GM19035 (cell line): Measurements from ENCODE around the gene ZNF280D.
"Not testable (repeated sequence)": the region's sequence is repeated elsewhere in the genome, so short reads cannot be mapped to it uniquely, and the experiment has no call there.

Experiments
- ATAC-seq: cut with Tn5 transposase; IDR thresholded peaks from one replicate; pipeline ENCODE4 v1.9.1; 2021; ENCODE audit not compliant: unreplicated experiment

Gene ZNF280D

GRCh38 chr15:56718560-56718959 is 14.7 kb downstream of the ZNF280D start:
- ATAC-seq = no peak

- no peak for ATAC-seq
Measured at GRCh38 chr15:56716334-56716733, 17.0 kb downstream of the ZNF280D start.

- ATAC-seq = no peak
Measured at GRCh38 chr15:56715220-56715619, 18.1 kb downstream of the ZNF280D start.

GRCh38 chr15:56709502-56709901 is 23.8 kb downstream of the ZNF280D start:
- ATAC-seq = not testable (repeated sequence)

- no peak for ATAC-seq
Measured at GRCh38 chr15:56699743-56700142, 33.6 kb downstream of the ZNF280D start.

GRCh38 chr15:56698270-56698669 is 35.0 kb downstream of the ZNF280D start:
- ATAC-seq = no peak

- no peak for ATAC-seq
Measured at GRCh38 chr15:56693761-56694160, 39.5 kb downstream of the ZNF280D start.

- ATAC-seq = no peak
Measured at GRCh38 chr15:56690733-56691132, 42.6 kb downstream of the ZNF280D start.

GRCh38 chr15:56683908-56684307 is 49.4 kb downstream of the ZNF280D start:
- ATAC-seq = no peak

- ATAC-seq = no peak
Measured at GRCh38 chr15:56681113-56681512, 52.2 kb downstream of the ZNF280D start.

GRCh38 chr15:56679225-56679624 is 54.1 kb downstream of the ZNF280D start:
- no peak for ATAC-seq

- ATAC-seq = no peak
Measured at GRCh38 chr15:56678571-56678970, 54.7 kb downstream of the ZNF280D start.

- ATAC-seq = no peak
Measured at GRCh38 chr15:56677271-56677670, 56.0 kb downstream of the ZNF280D start.

- ATAC-seq = no peak
Measured at GRCh38 chr15:56675930-56676329, 57.4 kb downstream of the ZNF280D start.

GRCh38 chr15:56674857-56675256 is 58.5 kb downstream of the ZNF280D start:
- ATAC-seq = no peak

GRCh38 chr15:56672721-56673120 is 60.6 kb downstream of the ZNF280D start:
- ATAC-seq = no peak

- ATAC-seq = no peak
Measured at GRCh38 chr15:56667517-56667916, 65.8 kb downstream of the ZNF280D start.

GRCh38 chr15:56660943-56661342 is 72.4 kb downstream of the ZNF280D start:
- ATAC-seq = no peak

GRCh38 chr15:56659197-56659596 is 74.1 kb downstream of the ZNF280D start:
- ATAC-seq = no peak

GRCh38 chr15:56654624-56655023 is 78.7 kb downstream of the ZNF280D start:
- no peak for ATAC-seq

GRCh38 chr15:56654216-56654615 is 79.1 kb downstream of the ZNF280D start:
- no peak for ATAC-seq

- no peak for ATAC-seq
Measured at GRCh38 chr15:56653787-56654186, 79.5 kb downstream of the ZNF280D start.

- no peak for ATAC-seq
Measured at GRCh38 chr15:56653107-56653506, 80.2 kb downstream of the ZNF280D start.

GRCh38 chr15:56648311-56648710 is 85.0 kb downstream of the ZNF280D start:
- ATAC-seq = no peak
